Body of pancreas (tissue), 4 donors: Measurements from ENCODE around the gene ADRA2A.

Experiments used
- POLR2A ChIP-seq, 3 donors: fragments of 450-650 bp; IDR thresholded peaks; one replicate each; pipeline ENCODE4 v1.6.1; 2016; ENCODE audit warnings: antibody characterized with exemption in 3 of 3, mild to moderate bottlenecking in 2 of 3
- TF ChIP-seq, protein P1 (sequence below), 7 experiments: fragments of 450-650 bp in 4 of 7; fragments of 200-600 bp in 3 of 7; sonication (generic) in 3 of 7; IDR thresholded peaks; one replicate each; pipeline ENCODE4 v1.5.1; 2016 to 2019; ENCODE audit warnings: antibody characterized with exemption in 7 of 7

DNA sequence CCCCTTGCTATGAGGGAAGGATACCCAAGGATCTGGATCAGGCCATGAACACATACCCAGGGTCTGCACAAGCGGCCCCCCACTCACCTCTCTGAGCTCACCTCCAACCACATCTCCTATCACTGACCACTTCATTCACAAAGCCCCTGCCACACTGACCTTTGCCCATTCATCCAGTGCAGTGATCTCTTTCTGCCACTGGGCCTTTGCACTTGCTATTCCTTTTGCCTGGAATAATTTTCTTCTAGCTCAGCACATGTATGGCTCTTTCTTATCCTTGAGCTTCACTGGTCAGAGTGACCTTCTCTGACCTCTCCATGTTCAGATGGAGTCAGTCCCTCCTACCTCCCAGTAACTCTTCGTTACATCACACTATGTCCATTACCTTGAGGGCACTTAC, 48.3 kb downstream of the ADRA2A start:
- TF ChIP-seq, protein P1, sequence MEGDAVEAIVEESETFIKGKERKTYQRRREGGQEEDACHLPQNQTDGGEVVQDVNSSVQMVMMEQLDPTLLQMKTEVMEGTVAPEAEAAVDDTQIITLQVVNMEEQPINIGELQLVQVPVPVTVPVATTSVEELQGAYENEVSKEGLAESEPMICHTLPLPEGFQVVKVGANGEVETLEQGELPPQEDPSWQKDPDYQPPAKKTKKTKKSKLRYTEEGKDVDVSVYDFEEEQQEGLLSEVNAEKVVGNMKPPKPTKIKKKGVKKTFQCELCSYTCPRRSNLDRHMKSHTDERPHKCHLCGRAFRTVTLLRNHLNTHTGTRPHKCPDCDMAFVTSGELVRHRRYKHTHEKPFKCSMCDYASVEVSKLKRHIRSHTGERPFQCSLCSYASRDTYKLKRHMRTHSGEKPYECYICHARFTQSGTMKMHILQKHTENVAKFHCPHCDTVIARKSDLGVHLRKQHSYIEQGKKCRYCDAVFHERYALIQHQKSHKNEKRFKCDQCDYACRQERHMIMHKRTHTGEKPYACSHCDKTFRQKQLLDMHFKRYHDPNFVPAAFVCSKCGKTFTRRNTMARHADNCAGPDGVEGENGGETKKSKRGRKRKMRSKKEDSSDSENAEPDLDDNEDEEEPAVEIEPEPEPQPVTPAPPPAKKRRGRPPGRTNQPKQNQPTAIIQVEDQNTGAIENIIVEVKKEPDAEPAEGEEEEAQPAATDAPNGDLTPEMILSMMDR (IDR thresholded peaks at IDR 0.05): no peak
- no peak for TF ChIP-seq POLR2A (IDR thresholded peaks at IDR 0.05)
